IMR-90 (cell line): ENCODE data around the gene PLD4.

ENCODE experiments used
- CEBPB ChIP-seq: IDR thresholded peaks from 2 replicates; pipeline ENCODE4 v1.6.1; 2012; ENCODE audit warnings: low read depth, low read length, improper control_type of control experiment
- FOS ChIP-seq: fragments of 150-350 bp; IDR thresholded peaks from 2 replicates; pipeline ENCODE4 v1.6.1; 2016; ENCODE audit warnings: low read depth, low read length
- MAFK ChIP-seq: IDR thresholded peaks from 2 replicates; pipeline ENCODE4 v1.6.1; 2012; ENCODE audit warnings: low read depth, low read length, improper control_type of control experiment
- MAZ ChIP-seq: IDR thresholded peaks from 2 replicates; pipeline ENCODE4 v1.6.1; 2012; ENCODE audit warnings: low read depth, mild to moderate bottlenecking, low read length, improper control_type of control experiment, moderate library complexity, borderline replicate concordance
- MXI1 ChIP-seq: IDR thresholded peaks from 2 replicates; pipeline ENCODE4 v1.6.1; 2012; ENCODE audit warnings: low read depth, mild to moderate bottlenecking, low read length, moderate library complexity, borderline replicate concordance
- NFE2L2 ChIP-seq: fragments of 150-350 bp; IDR thresholded peaks from 2 replicates; pipeline ENCODE4 v1.6.1; 2016; ENCODE audit warnings: low read depth, mild to moderate bottlenecking, low read length
- POLR2A ChIP-seq: IDR thresholded peaks from 2 replicates; pipeline ENCODE4 v1.6.1; 2012; ENCODE audit warnings: mild to moderate bottlenecking, low read depth, low read length
- RAD21 ChIP-seq: IDR thresholded peaks from 2 replicates; pipeline ENCODE4 v1.6.1; 2012; ENCODE audit warnings: low read length, improper control_type of control experiment
- RFX5 ChIP-seq: IDR thresholded peaks from 2 replicates; pipeline ENCODE4 v1.8.0; 2012; ENCODE audit warnings: low read depth, mild to moderate bottlenecking, low read length, moderate library complexity
- SMC3 ChIP-seq: fragments of 150-350 bp; IDR thresholded peaks from 2 replicates; pipeline ENCODE4 v1.6.1; 2016; ENCODE audit warnings: low read depth, mild to moderate bottlenecking, antibody characterized with exemption, low read length, moderate library complexity
- TF ChIP-seq, protein P1 (sequence below): fragments of 150-350 bp; IDR thresholded peaks from 2 replicates; pipeline ENCODE4 v1.6.1; 2017; ENCODE audit warnings: mild to moderate bottlenecking, antibody characterized with exemption, low read length, low read depth
- TF ChIP-seq, protein P2 (sequence below): conservative IDR thresholded peaks from 2 replicates; pipeline ENCODE4 v1.5.1; 2012; ENCODE audit warnings: mild to moderate bottlenecking, low read depth, low read length, improper control_type of control experiment
- TF ChIP-seq, protein P3 (sequence below): fragments of 150-350 bp; IDR thresholded peaks from 2 replicates; pipeline ENCODE4 v1.6.1; 2016; ENCODE audit warnings: low read depth, mild to moderate bottlenecking, low read length, moderate library complexity, borderline replicate concordance

DNA sequence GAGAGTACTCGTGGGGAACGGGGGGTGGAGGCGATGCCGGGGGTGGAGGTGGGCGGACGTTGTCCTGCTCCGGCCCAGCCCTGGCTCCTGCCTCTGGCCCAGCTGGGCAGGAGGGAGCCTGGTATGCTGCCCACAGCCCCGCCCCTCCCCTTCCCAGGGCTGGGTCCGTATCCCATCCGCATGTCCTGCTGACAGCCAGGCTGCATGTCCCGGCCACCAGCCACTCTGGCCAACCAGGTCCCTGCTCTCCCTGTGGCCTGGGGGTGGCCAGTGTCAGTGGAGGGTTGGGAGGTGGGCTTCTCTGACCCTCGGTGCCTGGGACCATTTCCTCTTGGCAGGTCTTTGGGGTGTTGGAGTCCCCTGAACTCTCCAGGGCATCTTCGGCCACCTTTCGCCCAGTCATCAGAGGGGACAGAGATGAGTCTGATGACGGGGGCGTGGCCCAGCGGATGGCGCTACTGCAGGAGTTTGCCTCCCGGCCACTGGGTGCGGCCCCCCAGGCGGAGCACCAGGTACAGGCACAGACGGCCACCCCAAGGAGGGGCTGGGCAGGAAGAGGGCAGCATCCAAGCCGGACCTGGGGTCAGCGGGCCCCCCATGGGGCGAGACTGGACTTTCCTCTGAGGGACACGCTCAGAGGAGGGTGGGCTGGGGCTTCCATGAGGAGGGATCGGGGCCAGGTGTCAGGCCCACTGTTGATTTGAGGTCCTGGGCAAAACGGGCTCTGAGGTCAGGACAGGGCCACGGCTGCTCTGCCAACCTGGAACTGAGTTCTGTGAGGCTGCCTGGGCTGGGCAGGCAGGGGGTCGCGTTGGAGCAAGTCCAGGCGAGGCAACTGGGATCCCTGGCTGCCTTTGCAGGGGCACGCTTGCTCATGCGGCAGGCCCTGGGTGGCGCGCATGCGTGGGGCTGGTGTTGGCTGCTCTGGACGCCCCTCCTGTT is 39.4 kb upstream of the PLD4 start:
- TF ChIP-seq MAZ (no peak), POLR2A (no peak), SMC3 (no peak), RAD21 (no peak), RFX5 (no peak), CEBPB (no peak), NFE2L2 (no peak), MAFK (no peak), MXI1 (no peak), FOS (no peak)
- TF ChIP-seq, protein P1, sequence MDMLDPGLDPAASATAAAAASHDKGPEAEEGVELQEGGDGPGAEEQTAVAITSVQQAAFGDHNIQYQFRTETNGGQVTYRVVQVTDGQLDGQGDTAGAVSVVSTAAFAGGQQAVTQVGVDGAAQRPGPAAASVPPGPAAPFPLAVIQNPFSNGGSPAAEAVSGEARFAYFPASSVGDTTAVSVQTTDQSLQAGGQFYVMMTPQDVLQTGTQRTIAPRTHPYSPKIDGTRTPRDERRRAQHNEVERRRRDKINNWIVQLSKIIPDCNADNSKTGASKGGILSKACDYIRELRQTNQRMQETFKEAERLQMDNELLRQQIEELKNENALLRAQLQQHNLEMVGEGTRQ = no peak
- TF ChIP-seq, protein P2, sequence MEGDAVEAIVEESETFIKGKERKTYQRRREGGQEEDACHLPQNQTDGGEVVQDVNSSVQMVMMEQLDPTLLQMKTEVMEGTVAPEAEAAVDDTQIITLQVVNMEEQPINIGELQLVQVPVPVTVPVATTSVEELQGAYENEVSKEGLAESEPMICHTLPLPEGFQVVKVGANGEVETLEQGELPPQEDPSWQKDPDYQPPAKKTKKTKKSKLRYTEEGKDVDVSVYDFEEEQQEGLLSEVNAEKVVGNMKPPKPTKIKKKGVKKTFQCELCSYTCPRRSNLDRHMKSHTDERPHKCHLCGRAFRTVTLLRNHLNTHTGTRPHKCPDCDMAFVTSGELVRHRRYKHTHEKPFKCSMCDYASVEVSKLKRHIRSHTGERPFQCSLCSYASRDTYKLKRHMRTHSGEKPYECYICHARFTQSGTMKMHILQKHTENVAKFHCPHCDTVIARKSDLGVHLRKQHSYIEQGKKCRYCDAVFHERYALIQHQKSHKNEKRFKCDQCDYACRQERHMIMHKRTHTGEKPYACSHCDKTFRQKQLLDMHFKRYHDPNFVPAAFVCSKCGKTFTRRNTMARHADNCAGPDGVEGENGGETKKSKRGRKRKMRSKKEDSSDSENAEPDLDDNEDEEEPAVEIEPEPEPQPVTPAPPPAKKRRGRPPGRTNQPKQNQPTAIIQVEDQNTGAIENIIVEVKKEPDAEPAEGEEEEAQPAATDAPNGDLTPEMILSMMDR = no peak
- TF ChIP-seq, protein P3, sequence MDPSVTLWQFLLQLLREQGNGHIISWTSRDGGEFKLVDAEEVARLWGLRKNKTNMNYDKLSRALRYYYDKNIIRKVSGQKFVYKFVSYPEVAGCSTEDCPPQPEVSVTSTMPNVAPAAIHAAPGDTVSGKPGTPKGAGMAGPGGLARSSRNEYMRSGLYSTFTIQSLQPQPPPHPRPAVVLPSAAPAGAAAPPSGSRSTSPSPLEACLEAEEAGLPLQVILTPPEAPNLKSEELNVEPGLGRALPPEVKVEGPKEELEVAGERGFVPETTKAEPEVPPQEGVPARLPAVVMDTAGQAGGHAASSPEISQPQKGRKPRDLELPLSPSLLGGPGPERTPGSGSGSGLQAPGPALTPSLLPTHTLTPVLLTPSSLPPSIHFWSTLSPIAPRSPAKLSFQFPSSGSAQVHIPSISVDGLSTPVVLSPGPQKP = no peak
